Measurements from ENCODE around the gene P2RY2. TPM values are rescaled to one million over a fixed set of nuclear protein-coding genes. Genes with fewer than 3 reads are reported as not detected.

P2RY2 gene
- total RNA-seq, 1 donor, result 2.2 TPM

DNA sequence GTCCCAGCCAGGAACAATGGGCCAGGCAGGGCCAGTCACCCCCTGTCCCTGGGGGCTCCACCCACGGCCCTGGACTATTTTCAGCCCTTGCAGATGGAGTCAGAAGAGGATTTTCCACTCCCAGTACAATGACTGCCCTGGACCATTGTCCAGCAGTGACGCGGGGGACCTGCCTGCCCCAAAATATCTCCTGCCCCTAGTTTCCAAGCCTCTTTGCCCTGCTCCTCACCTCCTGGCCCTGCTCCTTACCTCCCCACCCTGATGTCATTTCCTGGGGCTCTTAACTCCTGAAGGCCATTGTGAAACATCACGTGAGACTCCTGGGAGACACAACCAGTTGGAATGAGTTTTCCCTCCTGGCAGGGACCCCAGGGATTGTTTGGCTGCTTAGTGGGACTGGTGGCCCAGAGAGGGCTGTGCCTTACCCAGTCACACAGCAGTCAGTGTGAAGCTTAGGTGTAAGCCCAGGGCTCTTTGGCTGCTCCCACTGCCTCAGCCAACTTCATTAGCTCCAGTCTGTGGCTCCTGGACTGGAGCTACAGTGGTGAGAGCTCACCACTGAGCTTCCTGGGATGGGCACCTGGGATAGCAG is 22.2 kb downstream of the P2RY2 start:
- no peak for DNase-seq (ENCODE audit: low read depth in 2 of 3, low spot score in 2 of 3)

DNA sequence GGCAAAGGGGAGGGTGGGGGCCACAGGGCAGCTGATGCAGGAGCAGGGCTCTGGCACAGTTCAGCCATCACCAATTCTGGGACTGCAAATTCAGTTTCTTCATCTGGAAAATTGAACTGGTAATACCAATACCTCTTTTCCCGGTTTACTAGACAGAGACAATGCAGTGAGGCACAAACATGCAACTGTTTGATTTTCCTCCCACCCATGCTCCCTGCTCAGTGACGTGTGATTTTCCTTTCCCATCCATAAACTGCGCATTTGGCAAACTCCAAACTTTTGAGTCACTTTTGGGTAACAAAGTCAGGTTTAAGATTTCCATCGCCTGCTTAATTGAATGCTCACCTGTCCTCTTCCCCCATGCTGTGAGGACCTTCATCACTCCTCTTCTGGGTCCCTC is 23.2 kb downstream of the P2RY2 start:
- no peak for DNase-seq (ENCODE audit: low read depth in 2 of 3, low spot score in 2 of 3)

DNA sequence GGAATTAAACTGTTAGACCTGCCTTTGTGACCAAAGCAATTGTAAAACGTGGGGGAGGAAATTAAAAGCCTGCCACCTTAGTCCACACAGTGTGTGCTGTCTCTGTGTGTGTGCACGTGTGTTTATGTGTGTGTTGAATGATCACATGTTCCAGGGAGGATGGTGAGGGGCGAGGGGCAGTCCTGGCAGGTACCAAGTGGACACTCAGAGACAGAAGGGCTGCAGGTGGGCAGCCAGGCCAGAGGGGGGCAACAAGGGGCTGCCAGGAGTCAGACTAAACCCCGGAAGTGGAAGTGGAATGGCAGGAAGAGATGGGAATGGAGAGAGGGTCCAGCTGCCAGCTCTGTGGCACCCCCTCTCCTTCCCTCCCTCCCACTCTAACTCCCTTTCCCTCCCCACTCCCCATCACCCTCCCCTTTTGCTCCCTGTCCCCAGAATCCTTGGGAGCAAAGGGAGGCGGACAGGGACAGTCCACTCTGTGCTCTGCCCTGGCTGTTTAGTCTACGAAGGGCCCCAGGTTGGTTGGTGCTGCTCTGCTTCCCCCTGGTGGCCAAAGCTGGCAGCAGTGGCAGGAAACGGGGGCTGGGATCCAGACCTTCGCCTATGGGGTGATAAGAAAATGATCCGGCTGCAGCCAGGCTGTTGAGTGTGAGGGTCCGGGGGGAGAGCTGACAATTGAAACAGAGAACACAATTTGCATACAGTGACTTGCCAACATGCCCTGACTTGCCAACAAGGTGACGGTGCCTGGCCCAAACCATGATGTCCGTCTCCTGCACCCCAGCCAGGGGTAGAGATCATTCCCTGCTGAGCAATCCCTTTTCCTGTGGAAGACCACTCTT is 24.4 kb downstream of the P2RY2 start:
- peak in 2 of 3 donors; percentile 71 to 84 for DNase-seq (ENCODE audit: low read depth in 2 of 3, low spot score in 2 of 3)

DNA sequence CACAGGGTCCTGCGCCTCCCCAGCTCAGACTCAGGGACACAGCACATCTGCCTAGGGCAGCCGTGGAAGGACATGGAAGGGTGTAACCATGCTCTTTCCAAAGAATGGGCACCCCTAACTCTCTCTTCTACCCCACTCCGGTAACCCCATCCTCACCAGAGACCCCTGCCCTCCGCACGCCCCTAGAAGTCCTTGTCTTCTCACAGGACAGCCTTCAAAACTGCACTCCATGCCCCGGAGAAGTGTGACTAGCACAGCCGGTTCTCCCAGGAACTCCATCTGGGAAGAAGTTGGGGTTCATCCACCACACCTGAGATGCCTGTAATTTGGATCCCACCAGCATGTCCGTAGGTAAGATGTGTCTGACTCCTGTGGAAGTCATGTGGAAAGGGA is 25.0 kb downstream of the P2RY2 start:
- DNase-seq (ENCODE audit: low read depth in 2 of 3, low spot score in 2 of 3), result no peak

DNA sequence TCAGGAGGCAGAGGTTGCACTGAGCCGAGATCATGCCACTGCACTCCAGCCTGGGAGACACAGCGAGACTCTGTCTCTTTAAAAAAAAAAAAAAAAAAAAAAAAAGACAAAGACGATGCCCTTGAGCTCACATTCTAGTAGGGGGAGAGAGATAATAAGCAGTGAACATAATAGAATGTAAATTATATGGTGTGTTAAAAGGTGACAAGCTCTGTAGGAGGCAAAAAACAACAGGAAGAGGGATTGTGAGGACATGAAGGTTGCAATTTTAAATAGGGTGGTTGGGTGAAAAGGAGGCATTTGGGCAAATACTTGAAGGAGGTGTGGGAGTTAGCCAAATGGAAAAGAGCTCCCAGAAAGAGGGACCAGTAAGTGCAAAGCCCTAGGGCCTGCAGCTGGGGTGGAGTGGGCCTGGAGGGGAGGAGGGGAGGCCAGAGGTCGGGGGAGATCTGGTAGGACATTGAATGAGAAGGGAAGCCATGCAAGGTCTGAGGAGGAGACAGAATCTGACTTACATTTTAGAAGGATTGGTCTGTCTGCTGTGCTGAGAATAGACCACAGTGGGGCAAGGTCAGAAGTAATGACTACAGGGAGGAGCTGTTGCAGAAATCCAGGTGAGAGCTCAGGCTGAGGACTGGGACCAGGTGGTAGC is 26.6 kb downstream of the P2RY2 start:
- DNase-seq (ENCODE audit: low read depth in 2 of 3, low spot score in 2 of 3), result no peak

DNA sequence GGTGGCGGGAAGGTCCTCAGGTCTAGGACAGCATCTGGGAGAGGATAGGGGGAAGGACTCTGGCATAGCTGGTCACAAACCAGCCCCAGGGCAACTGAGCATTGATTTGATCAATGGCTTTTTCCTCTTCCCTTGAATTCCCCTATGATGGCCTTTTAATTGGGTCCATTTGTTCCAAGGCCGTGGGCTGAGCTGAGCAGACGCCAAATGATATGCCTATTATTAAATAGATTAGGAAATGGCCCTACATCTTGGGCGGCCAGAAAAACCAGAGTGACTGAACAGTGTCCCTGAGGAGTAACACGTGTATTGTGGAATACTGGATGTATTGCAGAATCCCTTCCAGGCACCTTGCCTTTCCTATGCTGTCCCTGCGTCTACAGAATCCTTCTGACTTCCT is 27.4 kb downstream of the P2RY2 start:
- DNase-seq (ENCODE audit: low read depth in 2 of 3, low spot score in 2 of 3), result no peak

DNA sequence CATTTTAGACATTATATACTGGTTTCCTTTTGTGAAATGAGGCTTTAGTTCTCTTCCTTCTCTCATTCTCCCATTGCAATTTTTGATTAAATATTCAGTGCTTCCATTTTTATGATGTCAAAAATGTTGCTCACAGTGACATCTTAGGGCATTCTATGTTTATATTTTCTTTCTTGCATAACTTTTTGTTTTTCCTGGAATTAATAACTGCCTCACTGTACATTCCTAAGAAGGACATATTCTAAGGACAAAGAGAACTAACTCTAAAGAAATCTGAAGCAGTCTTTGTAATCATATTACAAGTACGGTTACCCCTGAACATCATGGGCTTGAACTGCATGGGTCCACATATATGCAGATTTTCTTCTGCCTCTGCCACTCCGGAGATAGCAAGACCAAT is 28.2 kb downstream of the P2RY2 start:
- DNase-seq (ENCODE audit: low read depth in 2 of 3, low spot score in 2 of 3), result no peak

DNA sequence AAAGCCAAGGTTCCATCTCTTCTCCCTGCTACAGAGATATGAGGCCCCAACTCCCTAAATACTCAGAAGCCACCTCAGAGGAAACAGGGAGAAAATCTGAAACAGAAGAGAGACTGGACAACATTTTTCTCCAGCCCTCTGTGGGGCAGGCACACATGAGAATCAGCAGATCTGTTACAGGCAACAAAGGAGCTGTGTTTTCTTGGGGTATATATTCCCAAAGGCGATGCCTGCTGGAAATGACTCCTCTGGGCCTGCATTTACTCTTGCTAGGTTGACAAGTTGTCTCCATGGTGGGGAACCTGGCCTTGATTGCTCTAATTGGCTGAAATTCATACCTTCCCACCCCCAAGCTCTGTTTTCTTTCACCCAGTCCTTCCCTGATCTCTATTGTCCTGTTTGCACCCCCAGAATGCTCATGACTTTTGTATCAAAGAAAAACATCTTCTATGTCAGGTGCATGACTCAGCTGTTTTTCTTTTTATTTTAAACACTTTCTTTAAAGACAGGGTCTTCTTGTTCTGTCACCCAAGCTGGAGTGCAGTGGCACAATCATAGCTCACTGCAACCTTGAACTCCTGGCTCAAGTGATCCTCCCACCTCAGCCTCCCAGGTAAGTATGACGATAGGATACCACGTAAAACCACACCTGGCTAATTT is 30.6 kb downstream of the P2RY2 start:
- DNase-seq (ENCODE audit: low read depth in 2 of 3, low spot score in 2 of 3), result no peak

DNA sequence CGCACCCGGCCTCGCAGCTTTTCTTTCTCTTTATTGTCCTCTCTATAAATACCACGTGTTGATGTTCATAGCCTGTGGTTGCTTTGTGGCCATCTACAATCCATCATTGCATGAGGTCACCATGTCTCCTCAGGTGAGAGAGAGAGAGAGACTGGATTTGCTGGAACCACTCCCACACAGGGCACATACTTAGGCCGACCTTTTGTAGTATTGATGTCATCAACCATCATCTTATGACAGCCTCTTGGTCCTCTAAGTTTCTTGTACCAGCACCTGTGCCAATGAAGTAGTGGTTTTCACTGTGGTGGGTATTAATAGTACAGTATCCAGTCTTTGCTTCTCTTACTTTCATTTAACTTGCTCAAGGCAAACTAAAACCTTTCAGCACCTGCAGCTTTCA is 31.2 kb downstream of the P2RY2 start:
- DNase-seq (ENCODE audit: low read depth in 2 of 3, low spot score in 2 of 3), result no peak

DNA sequence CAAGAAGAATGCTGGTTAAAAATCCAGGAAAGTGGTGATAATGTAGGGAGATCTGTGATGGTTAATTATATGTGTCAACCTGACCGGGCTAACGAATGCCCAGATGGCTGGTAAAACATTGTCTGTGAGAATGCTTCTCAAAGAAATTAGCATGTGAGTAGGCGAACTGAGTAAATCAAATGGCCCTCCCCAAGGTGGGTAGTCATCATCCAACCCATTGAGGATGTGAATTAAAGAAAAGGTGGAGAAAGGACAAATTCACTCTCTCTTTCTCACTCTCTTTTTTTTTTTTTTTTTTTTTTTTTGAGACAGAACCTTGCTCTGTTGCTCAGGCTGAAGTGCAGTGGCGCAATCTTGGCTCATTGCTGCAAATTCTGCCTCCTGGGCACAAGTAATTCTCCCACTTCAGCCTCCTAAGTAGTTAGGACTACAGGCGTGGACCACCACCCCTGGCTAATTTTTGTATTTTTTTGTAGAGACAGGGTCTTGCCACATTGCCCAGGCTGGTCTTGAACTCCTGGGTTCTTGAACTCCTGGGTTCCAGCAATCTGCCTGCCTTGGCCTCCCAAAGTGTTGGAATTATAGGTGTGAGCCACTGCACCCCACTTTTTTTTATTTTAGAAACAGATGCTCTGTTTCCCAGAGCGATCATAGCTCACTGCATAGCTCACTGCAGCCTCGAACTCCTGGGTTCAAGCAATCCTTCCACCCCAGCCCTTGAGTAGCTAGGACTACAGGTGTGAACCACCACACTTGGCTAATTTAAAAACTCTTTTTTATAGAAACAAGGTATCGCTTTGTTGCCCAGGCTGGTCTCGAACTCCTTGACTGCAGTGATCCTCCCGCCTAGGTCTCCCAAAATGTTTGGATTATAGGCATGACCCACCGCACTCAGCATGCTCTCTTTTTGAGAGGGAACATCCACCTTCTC is 32.0 kb downstream of the P2RY2 start:
- peak in 1 of 3 donors; percentile 28 for DNase-seq (ENCODE audit: low read depth in 2 of 3, low spot score in 2 of 3)

DNA sequence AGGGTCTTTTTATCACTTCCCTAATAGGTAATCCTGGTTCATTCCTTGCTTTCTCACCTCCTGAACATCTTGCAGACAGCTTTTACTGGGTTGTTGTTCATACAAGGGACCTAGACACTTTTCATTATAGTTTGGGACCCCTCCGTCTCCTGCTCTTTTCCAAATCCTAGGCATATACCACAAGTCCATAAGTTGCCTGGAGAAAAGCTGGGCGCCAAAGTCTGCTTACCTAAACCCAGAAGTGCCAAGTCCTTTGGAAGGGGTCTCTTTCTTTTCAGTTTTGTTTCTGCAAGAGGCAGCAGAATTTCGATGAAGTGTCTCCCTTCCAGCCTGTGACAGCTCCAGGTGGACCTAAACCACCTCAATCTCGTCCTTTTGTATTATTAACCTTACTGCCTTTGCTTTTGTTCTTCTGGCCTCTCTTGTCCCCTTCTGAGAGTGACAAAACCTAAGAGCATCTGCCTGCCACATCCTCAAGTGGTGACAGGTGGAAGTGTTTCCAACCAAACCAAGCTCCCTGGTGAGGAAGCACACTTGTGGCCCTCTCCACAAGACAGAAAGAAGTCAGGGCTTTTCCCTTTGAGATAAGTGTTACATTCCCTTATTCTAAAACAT is 34.6 kb downstream of the P2RY2 start:
- DNase-seq (ENCODE audit: low read depth in 2 of 3, low spot score in 2 of 3), result peak in 2 of 3 donors; percentile 18 to 41

DNA sequence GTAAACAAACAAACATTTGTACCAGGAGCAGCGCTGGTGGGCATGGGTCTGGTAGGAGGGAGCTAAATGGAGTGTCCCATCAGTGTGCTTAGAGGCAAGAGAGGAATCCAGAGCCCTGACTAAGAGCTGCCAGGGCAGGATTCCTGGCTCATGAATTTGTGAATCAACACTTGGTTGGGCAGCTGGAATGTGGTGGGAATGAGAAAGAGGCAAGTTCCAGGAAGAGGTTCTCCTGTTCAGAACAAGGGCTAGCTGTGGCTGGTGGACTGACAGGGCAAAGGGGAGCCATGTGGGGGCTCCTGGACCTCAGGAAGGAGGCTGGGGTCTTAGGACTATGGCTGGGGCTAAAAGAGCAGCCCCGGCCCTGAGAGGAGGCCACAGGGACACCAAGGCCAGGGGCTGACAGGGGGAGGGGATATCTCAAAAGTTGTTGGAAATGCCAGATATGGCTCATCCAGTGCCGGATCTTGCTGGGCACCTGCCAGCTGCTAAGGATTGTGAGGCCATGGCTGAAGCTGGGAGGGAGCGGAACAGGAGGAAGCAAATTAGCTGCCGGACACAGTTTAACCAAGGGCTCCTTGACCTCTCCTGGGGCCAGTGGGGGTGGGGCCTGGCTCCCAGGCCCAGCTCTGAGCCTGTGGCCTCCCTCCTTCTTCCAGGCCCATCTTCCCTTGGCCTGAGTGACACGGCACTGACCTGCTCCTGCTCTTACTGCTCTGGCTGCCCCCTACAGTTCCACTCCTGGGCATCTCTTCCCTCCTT is 39.4 kb downstream of the P2RY2 start:
- no peak for DNase-seq (ENCODE audit: low read depth in 2 of 3, low spot score in 2 of 3)

DNA sequence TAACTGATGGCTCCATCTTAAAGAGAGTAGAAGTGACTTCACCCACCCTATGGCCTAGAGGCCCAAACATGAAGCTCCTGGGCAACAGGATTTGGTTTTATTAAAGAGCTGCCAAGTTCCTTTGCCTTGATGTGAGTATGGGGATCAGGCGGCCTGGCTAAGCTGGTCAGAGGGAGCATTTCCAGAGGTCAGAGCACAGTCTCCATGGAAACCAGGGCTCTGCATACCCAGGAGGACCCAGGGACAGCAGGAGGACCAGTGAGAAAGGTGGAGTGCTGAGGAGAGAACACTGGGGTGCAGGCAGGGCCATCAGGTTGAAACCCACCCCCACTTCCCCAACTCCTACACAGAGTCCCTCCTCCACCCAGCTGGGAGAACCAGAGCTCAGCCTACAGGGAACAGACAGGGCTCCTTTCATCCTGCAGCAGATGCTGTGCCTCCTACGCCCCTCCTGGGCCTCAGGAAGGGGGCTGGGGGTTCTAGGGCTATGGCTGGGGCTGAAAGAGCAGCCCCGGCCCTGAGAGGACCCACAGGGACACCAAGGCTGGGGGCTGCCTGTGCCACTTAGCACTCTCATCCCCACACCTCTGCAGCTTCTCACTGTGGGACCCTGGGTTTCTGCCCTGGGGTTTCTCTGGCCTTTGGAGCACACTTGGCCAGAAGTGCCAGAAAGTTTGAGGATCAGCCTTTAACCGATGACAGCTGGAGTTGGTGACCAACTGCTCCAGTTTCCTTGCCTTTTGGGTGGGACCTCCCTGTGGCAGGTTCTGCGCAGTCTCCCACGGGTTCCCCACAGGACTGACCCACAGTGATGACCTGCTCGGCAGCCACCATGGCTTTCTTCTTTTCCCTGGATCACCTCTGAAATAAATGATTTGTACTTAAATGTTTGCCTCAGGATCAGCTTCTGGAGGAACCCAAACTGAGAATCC is 40.3 kb downstream of the P2RY2 start:
- no peak for DNase-seq (ENCODE audit: low read depth in 2 of 3, low spot score in 2 of 3)

DNA sequence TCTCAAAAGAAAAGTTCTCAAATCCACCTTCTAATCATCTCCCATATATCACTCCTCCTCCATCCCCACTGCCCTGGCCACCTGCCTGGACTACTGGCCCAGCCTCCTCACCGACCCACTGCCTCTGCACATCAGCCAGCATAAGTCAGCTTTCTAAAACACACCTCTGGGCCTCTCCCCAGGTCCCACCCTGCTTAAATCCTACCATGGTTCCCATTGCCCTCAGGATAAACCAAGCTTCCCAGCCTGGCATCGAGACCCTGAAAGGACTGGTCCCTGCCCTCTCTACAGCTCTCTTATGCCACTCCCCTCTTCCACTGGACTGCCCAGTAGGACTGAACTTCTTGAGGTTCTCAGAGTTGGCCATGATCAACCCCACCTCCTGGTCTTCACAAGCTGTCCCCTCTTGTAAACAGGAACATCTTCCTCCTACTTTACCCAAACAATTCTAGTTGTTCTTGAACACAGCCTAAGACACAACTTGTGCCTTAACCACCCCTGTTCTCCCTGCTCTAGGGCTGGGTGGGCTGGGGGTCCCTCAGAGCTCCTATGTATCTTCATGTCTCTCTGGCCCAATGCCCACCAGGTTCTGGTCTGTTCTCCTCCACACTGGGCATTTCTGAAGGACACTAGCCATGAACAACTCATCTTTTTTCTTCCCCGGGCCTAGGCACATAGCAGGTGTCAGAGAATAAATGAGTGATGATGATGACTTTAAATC is 41.5 kb downstream of the P2RY2 start:
- DNase-seq (ENCODE audit: low read depth in 2 of 3, low spot score in 2 of 3), result no peak

DNA sequence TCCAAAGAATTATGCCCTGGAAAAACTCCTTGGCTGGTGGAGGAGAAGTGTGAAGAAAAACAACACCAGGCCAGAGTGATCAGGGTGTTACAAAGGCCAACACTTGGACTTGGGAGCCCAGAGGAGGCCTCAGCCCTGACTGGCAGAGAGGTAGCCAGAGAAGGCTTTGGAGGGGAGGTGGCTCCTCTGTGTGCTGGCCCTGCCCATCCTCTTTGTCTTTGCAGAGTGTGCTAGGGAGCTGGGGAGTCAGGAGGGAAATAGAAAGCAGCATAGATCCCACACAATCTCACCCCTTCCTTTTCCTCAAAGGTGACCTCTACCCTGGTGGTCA is 42.0 kb downstream of the P2RY2 start:
- DNase-seq (ENCODE audit: low read depth in 2 of 3, low spot score in 2 of 3), result no peak

DNA sequence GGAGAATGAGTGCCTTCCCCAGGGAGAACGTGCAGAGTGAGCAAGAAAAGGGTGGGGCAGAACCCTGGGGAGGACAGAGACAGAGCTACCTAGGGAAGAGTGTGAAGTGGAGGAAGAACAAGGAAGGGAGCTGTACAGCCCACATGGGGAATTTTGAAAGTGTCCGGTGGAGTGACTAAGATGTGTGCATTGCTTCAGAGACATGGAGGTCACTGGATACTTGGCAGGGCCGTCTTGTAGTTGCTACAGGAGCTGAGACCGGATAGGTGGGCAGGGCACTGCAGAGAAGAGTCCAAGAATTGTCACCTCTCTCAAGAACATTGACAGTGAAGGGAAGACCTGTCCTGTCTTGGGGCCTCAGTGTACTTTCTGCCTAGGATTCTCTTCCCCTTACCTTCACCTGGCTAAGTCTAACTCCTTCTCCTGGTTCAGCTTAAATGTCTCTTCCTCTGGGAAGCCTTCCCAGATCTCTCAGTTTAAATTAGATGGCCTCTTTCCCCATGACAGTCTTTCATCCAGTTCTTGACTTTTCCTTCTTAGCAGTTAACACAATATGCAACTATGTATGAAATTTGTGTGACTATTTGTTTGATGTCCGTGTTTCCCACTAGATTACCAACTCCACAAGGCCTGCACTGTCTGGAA is 44.9 kb downstream of the P2RY2 start:
- no peak for DNase-seq (ENCODE audit: low read depth in 2 of 3, low spot score in 2 of 3)

DNA sequence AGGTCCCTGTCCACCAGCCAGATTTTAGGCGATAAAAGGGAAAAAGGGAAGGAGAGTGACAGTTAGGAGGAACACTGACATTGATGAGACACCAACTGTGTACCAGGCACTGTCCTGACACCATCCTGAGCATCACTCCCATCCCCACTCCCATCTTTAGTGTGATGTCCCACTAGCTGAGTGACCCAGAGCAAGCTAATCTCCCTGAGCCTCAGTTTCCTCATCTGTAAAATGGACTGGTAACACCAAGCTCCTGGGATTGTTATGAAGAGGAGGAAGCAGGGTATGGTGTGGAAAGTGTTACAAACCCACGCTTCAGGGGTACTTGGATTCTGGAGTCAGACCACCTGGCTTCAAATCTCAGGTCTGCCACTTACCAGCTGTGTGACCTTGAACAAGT is 45.6 kb downstream of the P2RY2 start:
- DNase-seq (ENCODE audit: low read depth in 2 of 3, low spot score in 2 of 3), result no peak

Data from hematopoietic multipotent progenitor cell (in vitro differentiated cells).